LoVo (cell line): Measurements from ENCODE around the gene ZBTB18.

Experiments used
- DNase-seq: peaks from one replicate; pipeline ENCODE4 v3.0.0-alpha.2; 2016; ENCODE audit warnings: low spot score

ZBTB18 gene

DNA sequence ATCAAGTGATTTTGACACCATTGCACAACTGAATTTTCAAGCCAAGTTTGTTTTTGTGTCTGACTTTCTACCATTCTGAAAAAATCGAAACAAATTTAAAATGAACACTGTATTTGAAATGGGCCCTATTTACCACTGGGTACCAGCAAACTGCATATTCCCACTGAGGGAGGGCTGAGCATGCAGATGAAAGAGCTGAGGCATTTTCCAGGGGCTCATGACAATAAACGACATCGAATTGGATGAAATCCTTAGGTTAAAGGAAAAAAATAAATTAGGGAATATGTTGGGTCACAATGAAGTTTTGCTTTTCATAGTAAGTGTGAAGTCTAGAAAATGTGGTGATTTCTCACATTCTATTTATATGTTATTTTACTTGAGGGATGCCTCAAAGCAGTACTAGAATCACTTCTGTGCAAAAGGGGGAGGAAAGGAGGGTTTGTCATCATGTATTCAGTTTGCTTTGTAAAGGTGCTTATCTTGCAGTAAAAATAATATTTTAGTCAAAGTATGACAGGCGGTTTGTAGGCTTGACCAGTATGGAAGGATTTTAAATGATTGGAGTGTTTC lies 11.2 kb downstream of the ZBTB18 start:
- DNase-seq: no peak

- no peak for DNase-seq
These were observed 12.4 kb downstream of the ZBTB18 start for GRCh38 chr1:244063498-244063897.

- no peak for DNase-seq
These were observed 13.5 kb downstream of the ZBTB18 start for GRCh38 chr1:244064621-244065020.

- DNase-seq: no peak
These were observed 14.1 kb downstream of the ZBTB18 start for GRCh38 chr1:244065063-244065793.

DNA sequence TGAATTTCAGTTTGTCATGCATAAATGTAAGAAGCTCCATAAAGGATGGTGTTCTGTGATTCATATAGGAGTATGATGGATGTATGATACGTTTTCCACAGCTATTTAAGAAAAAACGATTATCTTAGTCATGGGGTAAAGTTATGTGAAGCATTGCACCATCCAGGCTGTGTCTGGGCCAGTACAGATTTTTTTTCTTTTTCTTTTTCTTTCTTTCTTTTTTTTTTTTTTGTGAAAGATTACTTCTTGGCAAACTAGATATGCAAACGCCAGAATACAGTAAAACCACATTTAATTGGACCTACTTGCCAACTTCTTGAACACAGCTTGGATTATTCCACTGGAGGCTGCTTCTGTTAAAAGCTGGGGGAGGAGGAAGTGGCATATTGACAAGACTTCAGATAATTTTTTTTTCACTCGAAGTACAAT lies 14.9 kb downstream of the ZBTB18 start:
- DNase-seq: no peak

DNA sequence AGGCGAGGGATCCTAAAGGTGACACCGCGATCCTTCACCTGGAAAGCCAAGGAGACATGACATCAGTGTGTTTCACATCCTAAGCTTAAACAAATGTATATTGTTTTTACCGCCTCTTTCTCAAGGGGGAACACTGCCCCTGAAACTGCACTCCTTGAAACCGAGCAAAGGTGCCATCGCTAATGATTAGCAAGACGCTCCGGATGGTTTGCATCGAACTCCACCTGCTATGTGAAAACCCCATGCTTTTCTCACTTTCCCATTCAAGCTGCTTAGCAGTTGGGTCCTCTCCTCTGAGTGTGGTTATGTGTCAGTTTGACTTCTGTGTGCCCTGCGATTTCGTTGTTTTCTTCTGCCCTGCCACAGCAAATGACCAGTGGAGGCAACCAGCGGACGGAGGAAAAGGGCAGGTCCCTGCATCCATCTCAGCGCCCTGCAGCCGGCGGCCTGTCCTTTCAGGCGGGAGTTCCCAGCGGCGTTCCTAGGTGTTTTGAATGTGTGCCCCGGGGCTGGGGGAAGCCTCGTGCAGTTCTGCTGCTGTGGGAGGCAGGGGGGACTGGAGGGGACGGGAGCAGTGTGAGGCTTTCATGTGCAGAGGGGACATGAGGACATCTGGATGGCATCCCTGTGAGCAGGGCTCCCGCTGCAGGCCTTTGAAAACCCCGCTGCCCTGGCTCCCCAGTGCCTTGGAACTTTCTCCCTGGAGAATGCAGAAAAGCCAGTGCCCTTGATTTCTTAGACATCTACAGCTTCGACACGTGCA lies 16.1 kb downstream of the ZBTB18 start:
- no peak for DNase-seq

- no peak for DNase-seq
These were observed 16.8 kb downstream of the ZBTB18 start for GRCh38 chr1:244067893-244068292.

DNA sequence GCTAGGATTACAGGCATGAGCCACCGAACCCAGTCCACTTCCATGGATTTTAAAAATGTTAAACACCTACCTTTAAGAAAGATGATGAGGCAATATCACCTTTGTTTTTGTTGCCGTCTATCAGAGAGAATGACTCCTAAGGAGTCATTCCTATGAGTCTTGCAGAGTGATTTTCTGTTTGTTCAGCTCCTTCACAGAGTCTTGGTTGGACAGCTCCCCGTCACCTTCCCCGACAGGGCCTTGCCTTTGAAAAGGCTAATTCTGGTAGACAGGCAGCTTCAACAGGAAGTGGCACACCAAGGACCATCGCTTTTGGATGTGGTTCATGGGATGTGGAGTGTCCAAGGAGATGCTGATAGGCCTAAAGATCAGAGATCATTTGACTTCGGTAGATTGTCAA lies 17.5 kb downstream of the ZBTB18 start:
- DNase-seq: no peak

GRCh38 chr1:244069326-244069898 lies 18.3 kb downstream of the ZBTB18 start:
- DNase-seq: no peak

DNA sequence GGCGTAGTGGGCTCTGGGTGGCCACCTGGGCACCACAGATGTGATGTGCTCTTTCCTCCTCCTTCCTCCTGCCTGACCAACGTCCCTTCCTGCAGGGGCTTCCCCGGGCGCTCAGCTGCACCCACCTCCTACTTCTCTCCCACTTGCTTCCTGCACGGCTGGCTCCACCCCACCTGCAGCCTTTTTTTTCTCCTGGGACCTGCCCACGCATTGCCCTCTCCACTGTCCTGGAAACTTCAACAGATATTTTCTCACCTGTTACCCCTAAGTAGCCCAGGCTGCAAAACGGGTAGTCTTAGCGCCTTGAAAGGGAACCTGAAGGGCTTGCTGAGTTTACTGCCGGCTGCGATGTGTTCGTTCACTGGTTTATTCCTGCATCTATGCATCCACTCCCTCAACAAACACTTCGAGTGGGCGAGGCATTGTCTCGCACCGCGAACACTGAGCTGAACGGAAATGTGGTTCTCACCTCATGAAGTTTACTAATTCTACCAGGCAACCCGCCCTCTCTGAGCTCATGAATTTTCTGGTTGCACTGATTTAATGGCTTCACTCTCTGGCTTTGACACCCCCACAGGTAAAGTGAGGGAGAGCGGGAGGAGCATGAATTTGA lies 23.6 kb downstream of the ZBTB18 start:
- no peak for DNase-seq

- DNase-seq: peak; percentile 12
These were observed 24.2 kb downstream of the ZBTB18 start for GRCh38 chr1:244075247-244075722.

GRCh38 chr1:244076740-244077139 lies 25.7 kb downstream of the ZBTB18 start:
- no peak for DNase-seq

GRCh38 chr1:244077473-244078220 lies 26.6 kb downstream of the ZBTB18 start:
- no peak for DNase-seq

DNA sequence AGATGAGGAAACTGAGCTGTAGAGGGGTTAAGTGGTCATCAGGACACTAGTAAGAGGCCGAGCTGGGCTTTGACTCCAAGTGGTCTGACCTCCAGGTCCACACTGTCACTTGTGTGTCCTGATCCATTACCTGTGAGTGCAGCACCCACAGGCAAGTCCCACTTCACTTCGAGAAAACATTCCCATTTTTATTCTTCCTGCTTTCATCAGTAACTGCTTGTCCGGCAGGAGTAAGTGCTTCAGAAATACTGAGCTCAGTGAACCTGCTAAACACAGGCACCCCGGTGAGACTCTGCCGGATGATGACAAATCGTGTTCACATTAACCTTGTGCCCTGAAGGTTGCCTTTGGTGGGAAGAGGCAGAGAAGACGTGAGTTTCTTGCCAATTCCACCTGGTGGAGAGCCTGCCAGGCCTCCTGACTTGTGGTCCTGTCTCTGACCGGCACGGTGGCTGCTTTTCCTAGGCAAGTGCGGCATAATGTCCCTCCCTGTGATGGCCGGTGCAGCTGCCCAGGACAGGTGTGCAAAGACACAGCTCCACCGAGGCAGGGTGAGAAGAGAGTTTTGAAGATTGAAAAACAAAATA lies 29.4 kb downstream of the ZBTB18 start:
- DNase-seq: no peak

DNA sequence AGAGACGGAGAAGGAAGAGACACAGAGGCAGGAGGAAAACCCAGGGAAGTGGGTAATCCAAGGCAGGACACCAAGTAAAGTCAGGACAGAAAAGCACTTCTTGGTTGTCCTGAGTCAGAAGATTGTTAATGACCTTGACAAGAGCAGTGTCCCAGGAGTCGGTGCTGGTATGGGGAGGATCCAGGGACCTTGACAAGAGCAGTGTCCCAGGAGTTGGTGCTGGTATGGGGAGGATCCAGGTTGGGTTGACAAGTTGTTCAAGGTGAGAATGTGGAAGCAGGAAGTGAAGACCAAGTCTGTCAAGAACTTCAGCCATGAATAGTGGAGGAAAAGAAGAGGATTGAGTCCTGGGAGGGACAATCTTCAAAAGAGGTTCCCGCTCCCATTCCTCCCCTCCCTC lies 31.9 kb downstream of the ZBTB18 start:
- DNase-seq: no peak

- no peak for DNase-seq
These were observed 32.4 kb downstream of the ZBTB18 start for GRCh38 chr1:244083383-244083943.

GRCh38 chr1:244084763-244085162 lies 33.7 kb downstream of the ZBTB18 start:
- DNase-seq: no peak

DNA sequence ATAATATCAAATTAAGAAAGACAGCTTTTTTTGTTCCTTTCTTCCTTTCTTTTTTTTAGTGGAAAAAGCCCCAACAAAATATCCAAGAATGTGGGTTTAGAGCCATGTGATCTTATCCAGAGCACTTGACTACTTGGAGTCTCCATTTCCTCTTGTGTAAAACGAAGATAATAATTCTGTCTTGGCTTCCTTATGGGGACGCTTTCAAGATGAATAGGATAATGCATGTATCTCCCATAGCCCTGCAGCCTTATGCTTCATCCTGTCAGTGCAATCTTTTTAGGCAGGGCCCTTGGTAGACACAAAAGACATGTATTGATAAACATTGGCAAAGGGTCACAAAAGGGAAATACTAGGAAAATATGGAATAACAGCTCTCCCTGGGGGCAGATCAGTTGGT lies 34.8 kb downstream of the ZBTB18 start:
- DNase-seq: no peak

DNA sequence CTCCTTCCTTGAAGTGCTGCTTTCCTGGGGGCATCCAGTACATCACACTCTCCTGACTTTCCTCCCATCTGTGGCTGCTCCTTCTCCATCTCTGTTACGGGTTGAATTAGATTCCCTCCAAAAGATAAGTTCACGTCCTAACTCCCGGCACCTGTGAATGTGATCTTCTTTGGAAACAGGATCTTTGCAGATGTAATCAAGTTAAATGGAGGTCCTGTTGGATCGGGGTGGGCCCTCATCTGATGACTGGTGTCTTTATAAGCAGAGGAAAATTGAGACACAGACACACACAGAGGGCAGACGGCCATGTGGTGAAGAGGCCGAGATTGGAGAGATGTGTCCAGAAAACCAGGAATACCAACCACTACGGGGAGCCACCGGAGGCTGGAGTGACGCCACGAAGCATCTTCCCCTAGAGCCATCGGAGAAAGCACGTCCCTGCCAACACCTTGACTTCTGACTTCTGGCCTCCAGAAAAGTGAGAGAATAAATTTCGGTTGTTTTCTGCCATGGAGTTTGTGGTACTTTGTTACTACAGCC lies 36.0 kb downstream of the ZBTB18 start:
- no peak for DNase-seq

DNA sequence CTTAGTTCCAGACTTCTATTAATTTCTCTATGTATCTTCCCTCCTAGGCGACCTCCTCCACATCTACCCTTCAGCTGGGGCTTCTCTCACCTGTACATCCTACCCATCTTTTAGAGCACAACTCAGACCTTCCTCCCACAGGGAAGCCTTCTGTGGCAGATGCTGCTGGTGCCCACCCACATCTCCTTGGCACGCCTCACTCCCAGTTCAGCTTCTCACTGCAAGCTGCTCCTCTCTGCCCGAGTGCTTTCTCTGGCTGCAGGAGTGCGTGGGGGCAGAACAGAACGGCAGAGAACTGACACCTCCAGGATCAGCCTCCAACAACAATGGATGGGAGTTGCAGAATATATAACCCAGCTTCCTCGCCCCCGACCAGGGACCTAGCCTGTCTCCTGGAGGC lies 36.5 kb downstream of the ZBTB18 start:
- no peak for DNase-seq

- no peak for DNase-seq
These were observed 37.1 kb downstream of the ZBTB18 start for GRCh38 chr1:244088161-244088560.
